ENCODE measurements around the gene OR8B4. TPM values are rescaled to one million over a fixed set of nuclear protein-coding genes. Genes with fewer than 3 reads are reported as not detected.
A peak's percentile ranks its signal among the peaks of the same experiment; 100 is the strongest.
"Not testable (repeated sequence)": the region's sequence is repeated elsewhere in the genome, so short reads cannot be mapped to it uniquely, and the experiment has no call there.

Gene OR8B4
- total RNA-seq, 1 experiment from 2014 or later, result not detected

DNA sequence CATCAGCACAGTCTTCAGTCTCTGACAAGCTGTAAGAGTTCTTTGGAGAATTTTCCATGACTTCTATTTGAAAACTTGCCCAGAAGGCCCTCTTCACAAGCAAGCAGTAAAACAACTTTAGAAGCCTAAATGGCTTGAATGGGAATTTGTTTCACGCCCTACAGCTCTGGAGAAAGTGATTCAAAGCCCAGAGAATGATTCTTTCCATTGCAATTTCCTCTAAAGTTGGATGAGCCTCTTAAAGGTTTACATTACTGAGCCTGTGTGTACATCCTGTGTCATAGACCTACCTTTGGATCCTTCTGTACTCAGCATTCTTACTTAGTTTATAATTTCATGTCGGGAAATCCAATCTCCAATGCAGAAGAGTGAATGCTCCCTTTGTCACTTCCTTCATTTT is 19.1 kb downstream of the OR8B4 start:
- no peak for DNase-seq (ENCODE audit: low read depth)

GRCh38 chr11:124403186-124403585 is 21.5 kb downstream of the OR8B4 start:
- DNase-seq (ENCODE audit: low read depth), result not testable (repeated sequence)

- peak; percentile 78 for DNase-seq (ENCODE audit: low read depth)
Observed at GRCh38 chr11:124402326-124402922, 22.2 kb downstream of the OR8B4 start.

- no peak for DNase-seq (ENCODE audit: low read depth)
Observed at GRCh38 chr11:124398924-124399323, 25.7 kb downstream of the OR8B4 start, which contains the start of gene OR8B3. OR8B3 (minus strand) TSS chr11:124399024; CDS start chr11:124397351, 1,673 bp downstream.

GRCh38 chr11:124396847-124397246 is 27.8 kb downstream of the OR8B4 start:
- not testable (repeated sequence) for DNase-seq (ENCODE audit: low read depth)

- DNase-seq (ENCODE audit: low read depth), result peak; percentile 21
Observed at GRCh38 chr11:124394408-124394807, 30.3 kb downstream of the OR8B4 start.

GRCh38 chr11:124384399-124384798 is 40.3 kb downstream of the OR8B4 start, which contains the start of gene OR8B2:
OR8B2 (minus strand) TSS chr11:124384499; CDS start chr11:124383343, 1,156 bp downstream.
- DNase-seq (ENCODE audit: low read depth), result no peak

DNA sequence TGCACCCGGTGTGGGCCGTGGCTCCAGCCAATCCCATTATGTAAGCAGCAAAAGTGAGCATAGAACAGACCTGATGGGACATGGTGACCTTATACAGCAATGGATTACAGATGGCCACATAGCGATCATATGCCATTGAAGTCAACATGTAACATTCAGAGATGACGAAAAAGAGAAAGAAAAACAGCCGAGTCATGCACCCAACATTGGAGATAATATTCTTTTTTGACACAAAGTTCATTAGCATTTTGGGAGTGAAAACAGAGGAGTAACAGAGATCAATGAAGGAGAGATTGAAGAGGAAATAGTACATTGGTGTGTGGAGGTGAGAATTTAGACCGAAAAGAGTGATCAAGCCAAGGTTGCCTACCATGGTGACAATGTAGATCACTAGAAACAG is 41.8 kb downstream of the OR8B4 start:
- not testable (repeated sequence) for DNase-seq (ENCODE audit: low read depth)

GRCh38 chr11:124380585-124380984 is 44.1 kb downstream of the OR8B4 start:
- DNase-seq (ENCODE audit: low read depth), result no peak

GRCh38 chr11:124376280-124376679 is 48.4 kb downstream of the OR8B4 start:
- no peak for DNase-seq (ENCODE audit: low read depth)

Other genes with a start within 250 kb of the OR8B4 start
- gene OR10D3, start 241.5 kb downstream of the OR8B4 start, total RNA-seq (2014; rRNA removed), result not detected in 2 replicates
- not detected in 2 replicates for gene OR8G1, start 183.8 kb downstream of the OR8B4 start, total RNA-seq (2014; rRNA removed)
- not detected in 2 replicates for gene OR8G5, start 168.5 kb downstream of the OR8B4 start, total RNA-seq (2014; rRNA removed)
- gene OR8D1, start 110.9 kb downstream of the OR8B4 start, total RNA-seq (2014; rRNA removed), result not detected in 2 replicates
- not detected in 2 replicates for gene OR8D2, start 104.7 kb downstream of the OR8B4 start, total RNA-seq (2014; rRNA removed)
- not detected in 2 replicates for gene OR8B2, start 40.4 kb downstream of the OR8B4 start, total RNA-seq (2014; rRNA removed)
- gene OR8B3, start 25.8 kb downstream of the OR8B4 start, total RNA-seq (2014; rRNA removed), result not detected in 2 replicates
- gene OR8B8, start 20.8 kb upstream of the OR8B4 start, total RNA-seq (2014; rRNA removed), result not detected in 2 replicates
- gene OR8B12, start 118.8 kb upstream of the OR8B4 start, total RNA-seq (2014; rRNA removed), result not detected in 2 replicates
- gene OR8A1, start 145.1 kb upstream of the OR8B4 start, total RNA-seq (2014; rRNA removed), result not detected in 2 replicates
- not detected in 2 replicates for gene PANX3, start 186.6 kb upstream of the OR8B4 start, total RNA-seq (2014; rRNA removed)
- 33.7 and 35.8 TPM in 2 replicates for gene TBRG1, start 198.0 kb upstream of the OR8B4 start, total RNA-seq (2014; rRNA removed)
- 11.4 and 15.3 TPM in 2 replicates for gene SIAE, start 248.9 kb upstream of the OR8B4 start, total RNA-seq (2014; rRNA removed)
- gene SPA17, start 249.0 kb upstream of the OR8B4 start, total RNA-seq (2014; rRNA removed), result 24.9 and 30.2 TPM in 2 replicates